Liver (tissue), 9 donors: ENCODE measurements around the gene PTCRA. TPM values are rescaled to one million over a fixed set of nuclear protein-coding genes. Genes with fewer than 3 reads are reported as not detected.
"Not testable (repeated sequence)": the region's sequence is repeated elsewhere in the genome, so short reads cannot be mapped to it uniquely, and the experiment has no call there.

Source experiments
- DNase-seq: peaks from one replicate; pipeline ENCODE4 v3.0.0-alpha.2; 2017; ENCODE audit warnings: low spot score
- H3K27ac ChIP-seq, 2 donors: one replicate each; pipeline ENCODE4 v1.7.0; 2013; ENCODE audit warnings: inconsistent platforms in 2 of 2, low read length in 2 of 2, control low read depth in 1 of 2, low read depth in 1 of 2, mild to moderate bottlenecking in 1 of 2
- H3K27me3 ChIP-seq, 4 donors: one replicate each; pipeline versions ENCODE4 v1.6.1 to v1.7.0; 2013; ENCODE audit warnings: low read length in 3 of 4, inconsistent platforms in 1 of 4, mild to moderate bottlenecking in 1 of 4, moderate library complexity in 1 of 4; ENCODE audit not compliant: control insufficient read depth in 4 of 4, insufficient read depth in 4 of 4
- H3K36me3 ChIP-seq, 4 donors: one replicate each; pipeline versions ENCODE4 v1.6.1 to v1.7.0; 2013; ENCODE audit warnings: low read length in 3 of 4, mild to moderate bottlenecking in 3 of 4, low read depth in 1 of 4, moderate library complexity in 1 of 4; ENCODE audit not compliant: control insufficient read depth in 4 of 4, insufficient read depth in 3 of 4
- H3K4me1 ChIP-seq, 4 donors: one replicate each; pipeline versions ENCODE4 v1.6.1 to v1.7.0; 2013; ENCODE audit warnings: low read length in 3 of 4, mild to moderate bottlenecking in 3 of 4, moderate library complexity in 1 of 4; ENCODE audit not compliant: control insufficient read depth in 4 of 4, insufficient read depth in 4 of 4
- H3K4me3 ChIP-seq, 3 donors: one replicate each; pipeline versions ENCODE4 v1.6.1 to v1.7.0; 2013; ENCODE audit warnings: low read length in 3 of 3, control low read depth in 1 of 3, low read depth in 1 of 3, mild to moderate bottlenecking in 1 of 3
- H3K9ac ChIP-seq, 2 donors: one replicate each; pipeline ENCODE4 v1.7.0; 2013; ENCODE audit warnings: low read length in 2 of 2, mild to moderate bottlenecking in 2 of 2, moderate library complexity in 2 of 2, control low read depth in 1 of 2, low read depth in 1 of 2
- H3K9me3 ChIP-seq, 4 donors: one replicate each; pipeline versions ENCODE4 v1.6.1 to v1.7.0; 2013; ENCODE audit warnings: low read length in 3 of 4; ENCODE audit not compliant: control insufficient read depth in 4 of 4
- ATF3 ChIP-seq: IDR thresholded peaks from 2 replicates; pipeline ENCODE4 v1.6.1; 2016; ENCODE audit warnings: antibody characterized with exemption
- CTCF ChIP-seq: fragments of 150-350 bp; IDR thresholded peaks from 2 replicates; pipeline ENCODE4 v1.5.1; 2017; ENCODE audit warnings: improper control_type of control experiment, low read depth, low read length; ENCODE audit not compliant: missing input control
- EGR1 ChIP-seq, 2 donors: IDR thresholded peaks; 2 replicates each; pipeline ENCODE4 v1.6.1; 2016 to 2018; ENCODE audit warnings: antibody characterized with exemption in 2 of 2, low read depth in 2 of 2
- FOXA1 ChIP-seq: IDR thresholded peaks from 2 replicates; pipeline ENCODE4 v1.6.1; 2016; ENCODE audit warnings: antibody characterized with exemption
- FOXA2 ChIP-seq: IDR thresholded peaks from 2 replicates; pipeline ENCODE4 v1.6.1; 2016; ENCODE audit warnings: antibody characterized with exemption
- GABPA ChIP-seq, 2 donors: IDR thresholded peaks in 1 of 2; conservative IDR thresholded peaks in 1 of 2; 2 replicates each; pipeline ENCODE4 v1.6.1; 2016; ENCODE audit warnings: antibody characterized with exemption in 2 of 2, mild to moderate bottlenecking in 1 of 2, moderate library complexity in 1 of 2
- HNF4A ChIP-seq, 2 donors: conservative IDR thresholded peaks; 2 replicates each; pipeline ENCODE4 v1.6.1; 2016; ENCODE audit warnings: antibody characterized with exemption in 2 of 2, mild to moderate bottlenecking in 2 of 2
- HNF4G ChIP-seq: IDR thresholded peaks from 2 replicates; pipeline ENCODE4 v1.6.1; 2016; ENCODE audit warnings: antibody characterized with exemption
- MAX ChIP-seq: IDR thresholded peaks from 2 replicates; pipeline ENCODE4 v1.6.1; 2016; ENCODE audit warnings: antibody characterized with exemption
- RAD21 ChIP-seq, 2 donors: IDR thresholded peaks; 2 replicates each; pipeline ENCODE4 v1.6.1; 2016; ENCODE audit warnings: antibody characterized with exemption in 2 of 2, mild to moderate bottlenecking in 2 of 2
- REST ChIP-seq: IDR thresholded peaks from 2 replicates; pipeline ENCODE4 v1.6.1; 2016; ENCODE audit warnings: antibody characterized with exemption, mild to moderate bottlenecking
- WGBS: extraction: QIAGEN DNeasy Blood & Tissue Kit; methylation state at CpG from one replicate; pipeline ENCODE4 v1.1.7; 2013; 5-methylcytosine and 5-hydroxymethylcytosine counted together
- polyA plus RNA-seq, 2 donors: library from polyadenylated mRNA; stranded (reverse) in 1 of 2; unstranded in 1 of 2; fragments of 200-250 nt in 1 of 2; fragments of >200 nt in 1 of 2; fragmentation: Nextera tagmentation in 1 of 2; extraction: Ambion mirVana in 1 of 2; gene quantifications; one replicate each; pipeline versions ENCODE4 v1.2.1 to v1.2.3, GENCODE V29; 2013 to 2015
- total RNA-seq, 2 donors: library from RNA; depleted of rRNA; stranded (reverse); fragments of >200 nt; gene quantifications; one replicate each; pipeline ENCODE4 v1.2.3, GENCODE V29; 2014
- donor health status: healthy.
- donor health status: healthy.
- donor health status: healthy.
- donor health status: healthy.
- donor health status: healthy.

Gene PTCRA
- total and polyA plus RNA-seq, 4 donors = 0.63 to 1.1 TPM; not detected in 2

- 82% methylated on average over 4 of the region's 4 CpGs for WGBS
- Histone ChIP-seq H3K4me3 (no peak overlapping the region), H3K27ac (no peak overlapping the region), H3K9ac (no peak overlapping the region), H3K27me3 (no peaks in the 10 kb centered on the region), H3K9me3 (no peaks in the 10 kb centered on the region), H3K36me3 (peaks cover 12 to 38% (median 32%) of the 10 kb centered on the region in 4 donors), H3K4me1 (peaks cover 4 to 13% (median 8%) of the 10 kb centered on the region in 4 donors)
- no peak for DNase-seq
- no peak for TF ChIP-seq RAD21 (IDR thresholded peaks at IDR 0.05)
- no peak for TF ChIP-seq CTCF
- no peak for TF ChIP-seq FOXA1
- TF ChIP-seq ATF3 = no peak
- no peak for TF ChIP-seq GABPA (IDR thresholded peaks at IDR 0.05 in 1 of 2, conservative IDR thresholded peaks at IDR 0.05 in 1 of 2)
- TF ChIP-seq REST = no peak
- no peak for TF ChIP-seq MAX
- TF ChIP-seq HNF4A (conservative IDR thresholded peaks at IDR 0.05) = no peak
- no peak for TF ChIP-seq EGR1 (IDR thresholded peaks at IDR 0.05; ENCODE audit: low read depth in 2 of 2)
Measured at GRCh38 chr6:42885702-42886101, 30.2 kb upstream of the PTCRA start.

GRCh38 chr6:42888201-42888600 is 27.7 kb upstream of the PTCRA start:
- peaks cover 3 to 15% (median 10%) of the 10 kb centered on the region in 4 donors for H3K4me1 ChIP-seq
- 95% methylated on average over 4 of the region's 4 CpGs for WGBS
- H3K4me3 ChIP-seq, H3K9ac ChIP-seq, H3K27me3 ChIP-seq, DNase-seq, H3K27ac ChIP-seq, H3K9me3 ChIP-seq: not testable (repeated sequence)
- peaks cover 7 to 33% (median 29%) of the 10 kb centered on the region in 4 donors for H3K36me3 ChIP-seq

DNA sequence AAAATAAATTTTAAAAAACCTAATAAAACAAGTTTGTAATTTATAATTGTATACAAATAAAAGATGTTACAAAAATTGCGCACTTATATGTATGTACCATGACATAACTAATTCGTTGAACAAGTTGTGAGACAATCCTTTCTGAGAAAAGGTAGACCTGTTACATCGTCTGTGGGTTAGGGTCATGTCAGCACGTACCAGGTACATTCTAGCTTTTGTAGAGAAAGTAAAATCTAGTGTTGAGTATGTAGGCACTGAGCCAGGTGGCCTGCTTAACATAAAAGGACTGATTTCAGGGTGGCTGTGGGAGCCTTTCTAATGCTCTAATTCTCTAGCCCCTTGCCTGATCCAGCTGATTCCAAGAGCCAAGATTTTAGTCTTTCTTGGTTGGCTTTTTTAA is 26.0 kb upstream of the PTCRA start:
- Histone ChIP-seq H3K9ac (no peak overlapping the region), H3K27ac (peak overlapping the region; percentile 85 to 87), H3K4me1 (peaks cover 3 to 15% (median 10%) of the 10 kb centered on the region in 4 donors), H3K9me3 (no peaks in the 10 kb centered on the region), H3K36me3 (peaks cover 3 to 17% (median 13%) of the 10 kb centered on the region in 4 donors), H3K27me3 (no peaks in the 10 kb centered on the region), H3K4me3 (peak overlapping the region; percentile 72 to 88 (median 85))
- no peak for TF ChIP-seq HNF4G
- TF ChIP-seq FOXA2 = no peak
- no peak for DNase-seq
- 57% methylated on average over 4 of the region's 4 CpGs for WGBS
